Muscle of leg (tissue), 11 donors: ENCODE measurements around the gene PLPP3. TPM values are rescaled to one million over a fixed set of nuclear protein-coding genes. Genes with fewer than 3 reads are reported as not detected.

ENCODE experiments used
- DNase-seq: peaks from one replicate; pipeline ENCODE4 v3.0.0; 2013
- H3K27ac ChIP-seq: one replicate; pipeline ENCODE4 v1.5.1; 2013; ENCODE audit warnings: mild to moderate bottlenecking, low read length, control low read depth
- H3K27me3 ChIP-seq: one replicate; pipeline ENCODE4 v1.6.1; 2013; ENCODE audit warnings: low read length; ENCODE audit not compliant: control insufficient read depth, insufficient read depth
- H3K36me3 ChIP-seq: one replicate; pipeline ENCODE4 v1.6.1; 2013; ENCODE audit warnings: low read length; ENCODE audit not compliant: control insufficient read depth, insufficient read depth
- H3K4me1 ChIP-seq: one replicate; pipeline ENCODE4 v1.6.1; 2013; ENCODE audit warnings: low read length; ENCODE audit not compliant: control insufficient read depth, insufficient read depth
- H3K4me3 ChIP-seq: one replicate; pipeline ENCODE4 v1.5.1; 2013; ENCODE audit warnings: low read length, control low read depth
- H3K9me3 ChIP-seq: replicated peaks from 2 replicates; pipeline ENCODE4 v1.6.1; 2013; ENCODE audit warnings: low read depth, low read length; ENCODE audit not compliant: control insufficient read depth
- WGBS: methylation state at CpG from one replicate; pipeline ENCODE4 v1.1.5; 2013; ENCODE audit warnings: missing lambda C conversion rate; ENCODE audit not compliant: insufficient coverage; 5-methylcytosine and 5-hydroxymethylcytosine counted together
- polyA plus RNA-seq, 8 donors: library from polyadenylated mRNA; unstranded; fragments of 120-200 nt; gene quantifications; one replicate each; pipeline versions ENCODE4 v1.2.1 to v1.2.3, GENCODE V29; 2013; ENCODE audit warnings: inconsistent platforms in 1 of 8, low replicate concordance in 1 of 8; ENCODE audit not compliant: insufficient read length in 8 of 8, insufficient read depth in 1 of 8
- total RNA-seq: library from RNA; stranded (reverse); fragments of 120-200 nt; gene quantifications from one replicate; pipeline ENCODE4 v1.2.4, GENCODE V29; 2013

The PLPP3 gene
- total and polyA plus RNA-seq, 9 donors: 99.8 to 184 (median 125) TPM

- Histone ChIP-seq H3K27me3 (no peaks in the 10 kb centered on the region), H3K9me3 (no peaks in the 10 kb centered on the region), H3K36me3 (no peaks in the 10 kb centered on the region), H3K4me3 (no peak overlapping the region), H3K27ac (no peak overlapping the region), H3K4me1 (peaks cover 13% of the 10 kb centered on the region)
- 69% methylated on average over 6 of the region's 7 CpGs for WGBS
- DNase-seq: no peak
Measured at GRCh38 chr1:56444960-56445646, 134.3 kb downstream of the PLPP3 start.

Other genes with a start within 250 kb of the PLPP3 start
- 27.5 TPM for gene PRKAA2, start 65.8 kb upstream of the PLPP3 start, total RNA-seq
- gene PRKAA2, start 65.8 kb upstream of the PLPP3 start, polyA plus RNA-seq: 10 to 100 TPM; 13.1 to 42.1 (median 24.0) TPM
- gene FYB2, start 239.8 kb upstream of the PLPP3 start, total RNA-seq: not detected
- under 1 TPM in 4 of 8 donors, not detected in 4; 0.06 to 0.82 (median 0.18) TPM for gene FYB2, start 239.8 kb upstream of the PLPP3 start, polyA plus RNA-seq